ENCODE data around the gene ESPN. TPM values are rescaled to one million over a fixed set of nuclear protein-coding genes. Genes with fewer than 3 reads are reported as not detected.

Gene ESPN
- total and polyA plus RNA-seq, 2 of the 4 experiments (the other 2 are of a cell fraction): under 0.01 to 0.02 TPM

DNA sequence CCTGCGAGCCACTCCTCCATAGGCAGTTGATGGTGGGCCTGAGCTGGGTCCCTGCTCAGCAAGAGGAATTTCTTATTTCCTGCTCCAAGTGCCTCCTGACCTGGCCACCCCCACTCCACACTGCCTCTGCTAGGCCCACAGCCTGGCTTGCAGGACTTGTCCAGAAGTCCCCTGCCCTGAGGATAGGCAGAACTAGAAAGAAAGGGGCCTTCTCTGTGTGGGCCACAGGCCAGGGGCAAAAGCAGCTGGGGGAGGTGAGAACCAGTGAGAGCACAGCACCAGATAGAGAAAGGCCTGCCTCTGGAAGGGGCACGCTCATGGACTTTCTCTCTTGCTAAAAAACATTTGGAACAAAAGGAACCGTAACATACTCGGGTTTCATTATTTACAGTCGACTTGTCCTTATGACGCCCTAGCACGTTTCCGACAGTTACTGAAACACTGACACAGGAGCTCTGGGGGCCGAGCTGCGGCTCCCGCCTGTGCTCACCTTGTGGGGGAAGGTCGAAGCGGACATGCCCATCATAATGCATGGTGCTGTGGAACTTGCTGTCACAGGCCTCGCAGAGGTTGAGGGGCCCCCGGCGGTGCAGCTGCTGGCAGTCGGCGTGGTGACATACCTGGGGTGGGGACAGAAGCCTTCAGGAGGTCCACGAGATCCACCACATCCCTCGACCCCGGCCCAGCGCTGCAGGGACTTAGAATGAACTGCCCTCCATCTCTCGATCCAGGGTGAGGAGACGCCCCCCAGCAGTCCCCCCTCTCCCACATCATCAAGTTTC is 52.7 kb downstream of the ESPN start:
- Histone ChIP-seq H2BK20ac (ENCODE audit: low read depth, low read length) (no peak overlapping the region), H4K8ac (ENCODE audit: low read depth in 2 of 2, low read length in 2 of 2) (no peak overlapping the region), H2BK15ac (ENCODE audit: low read depth, low read length) (no peak overlapping the region), H4K20me1 (ENCODE audit: insufficient read depth, low read length) (peaks cover 7% of the 10 kb centered on the region), H2BK5ac (ENCODE audit: low read depth, low read length, poor library complexity, severe bottlenecking) (no peak overlapping the region), H3K9me3 (ENCODE audit: control insufficient read depth, insufficient read depth, low read length) (no peaks in the 10 kb centered on the region), H2AFZ (replicated peaks; ENCODE audit: low read length, poor library complexity) (no peak overlapping the region), H3K27me3 (ENCODE audit: control insufficient read depth, insufficient read depth, low read length) (no peaks in the 10 kb centered on the region), H3K27ac (ENCODE audit: insufficient read depth, low read length) (no peak overlapping the region), H3K36me3 (ENCODE audit: control insufficient read depth, insufficient read depth, low read length) (peaks cover 14% of the 10 kb centered on the region), H3K4ac (ENCODE audit: low read depth, low read length) (no peak overlapping the region), H3K14ac (replicated peaks; ENCODE audit: low read depth, low read length) (no peak overlapping the region), H2BK120ac (ENCODE audit: low read depth, low read length) (no peak overlapping the region), H2AK9ac (replicated peaks; ENCODE audit: low read depth, low read length, poor library complexity) (no peak overlapping the region), H3K9me1 (ENCODE audit: insufficient read depth, low read length) (no peaks in the 10 kb centered on the region), H4K5ac (ENCODE audit: low read depth, low read length) (no peak overlapping the region), H3K56ac (ENCODE audit: extremely low read depth, insufficient read depth, low read length) (no peak overlapping the region), H3K79me1 (ENCODE audit: low read depth in 1 of 2, low read length in 2 of 2) (no peaks in the 10 kb centered on the region; a peak in 1 of 4 replicates), H3K9ac (ENCODE audit: low read depth, low read length) (no peak overlapping the region), H2AK5ac (ENCODE audit: low read depth, low read length) (no peak overlapping the region), H3K4me1 (ENCODE audit: control insufficient read depth, insufficient read depth, low read length) (no peaks in the 10 kb centered on the region), H4K91ac (ENCODE audit: insufficient read depth, low read depth, low read length) (no peak overlapping the region), H3K4me3 (ENCODE audit: insufficient read depth, low read depth, low read length) (no peak overlapping the region), H3K23ac (ENCODE audit: low read depth, low read length) (no peak overlapping the region), H3K18ac (ENCODE audit: low read depth, low read length) (no peak overlapping the region), H3K4me2 (ENCODE audit: low read depth, low read length) (no peak overlapping the region)
- in situ Hi-C loops (cut with MboI; ENCODE audit: low sequenced_read_pairs) (no loop called here), intact Hi-C loops (cut with micrococcal nuclease) (no loop called here), dilution Hi-C loops (cut with HindIII; ENCODE audit: low sequenced_read_pairs, unreplicated experiment) (no loop called here)
- ChIA-PET POLR2A (ENCODE audit: unreplicated experiment) (no interaction called here), CTCF (no interaction called here)
- ATAC-seq (ENCODE audit: low read depth) (no peak; the same call in 1 of the 2 replicates), DNase-seq (no peak)
- BruUV-seq (replicated peaks): no TSS peak
- TF ChIP-seq RAD21 (IDR thresholded peaks at IDR 0.05; ENCODE audit: low read length): no peak
- TF ChIP-seq CEBPB (IDR thresholded peaks at IDR 0.05; ENCODE audit: low read depth, low read length): no peak
- TF ChIP-seq RFX5 (IDR thresholded peaks at IDR 0.05; ENCODE audit: low read depth, low read length): no peak
- 68% methylated on average over 7 of the region's 24 CpGs; no CpG with 5 or more reads in 1 of the 2 experiments for WGBS, 2 experiments (ENCODE audit: extremely low coverage in 2 of 2, insufficient read length in 1 of 2)
